Fibroblast of lung (primary cell): ENCODE measurements around the gene GRID1. TPM values are rescaled to one million over a fixed set of nuclear protein-coding genes. Genes with fewer than 3 reads are reported as not detected.

Source experiments
- DNase-seq, 2 donors: peaks; one replicate each; pipeline versions ENCODE4 v3.0.0 to v3.0.0-alpha.2; 2010; ENCODE audit warnings: low read depth in 2 of 2
- H2AFZ ChIP-seq: 2 replicates; pipeline ENCODE4 v1.5.1; 2012; ENCODE audit warnings: low read length, control low read depth, inconsistent platforms
- H3K27ac ChIP-seq: 2 replicates; pipeline ENCODE4 v1.5.1; 2011; ENCODE audit warnings: low read length, control low read depth; ENCODE audit not compliant: insufficient read depth
- H3K27me3 ChIP-seq: 2 replicates; pipeline ENCODE4 v1.5.1; 2011; ENCODE audit warnings: mild to moderate bottlenecking, low read length; ENCODE audit not compliant: control insufficient read depth, insufficient read depth
- H3K36me3 ChIP-seq: 2 replicates; pipeline ENCODE4 v1.5.1; 2011; ENCODE audit warnings: low read length; ENCODE audit not compliant: control insufficient read depth, insufficient read depth
- H3K4me1 ChIP-seq: 2 replicates; pipeline ENCODE4 v1.5.1; 2011; ENCODE audit warnings: low read length; ENCODE audit not compliant: control insufficient read depth, insufficient read depth; ENCODE audit errors: extremely low read depth
- H3K4me2 ChIP-seq: 2 replicates; pipeline ENCODE4 v1.5.1; 2011; ENCODE audit warnings: low read length, control low read depth; ENCODE audit not compliant: insufficient read depth; ENCODE audit errors: extremely low read depth
- H3K4me3 ChIP-seq, 4 experiments: fragments of 200-600 bp in 1 of 4; sonication (generic) in 1 of 4; replicated peaks in 1 of 4; 2 replicates each; pipeline ENCODE4 v1.5.1; 2011 to 2016; ENCODE audit warnings: low read length in 4 of 4, low read depth in 3 of 4, mild to moderate bottlenecking in 3 of 4, control low read depth in 2 of 4, inconsistent platforms in 1 of 4, mixed read lengths in 1 of 4; ENCODE audit not compliant: insufficient read depth in 1 of 4; ENCODE audit errors: control extremely low read depth in 1 of 4
- H3K79me2 ChIP-seq: 2 replicates; pipeline ENCODE4 v1.5.1; 2012; ENCODE audit warnings: mild to moderate bottlenecking, low read length, inconsistent platforms; ENCODE audit not compliant: control insufficient read depth, insufficient read depth
- H3K9ac ChIP-seq: 2 replicates; pipeline ENCODE4 v1.5.1; 2011; ENCODE audit warnings: mild to moderate bottlenecking, low read length, control low read depth; ENCODE audit not compliant: insufficient read depth
- H3K9me3 ChIP-seq: 2 replicates; pipeline ENCODE4 v1.5.1; 2012; ENCODE audit warnings: low read depth, low read length; ENCODE audit not compliant: control insufficient read depth, insufficient read depth
- H4K20me1 ChIP-seq: 2 replicates; pipeline ENCODE4 v1.5.1; 2011; ENCODE audit warnings: low read length; ENCODE audit not compliant: control insufficient read depth, insufficient read depth; ENCODE audit errors: extremely low read depth
- CTCF ChIP-seq, 2 donors: IDR thresholded peaks in 1 of 2; conservative IDR thresholded peaks in 1 of 2; 1 replicate in 1 of 2; 2 replicates in 1 of 2; pipeline ENCODE4 v1.5.1; 2011 to 2012; ENCODE audit warnings: low read length in 2 of 2, control low read depth in 1 of 2, inconsistent platforms in 1 of 2, low read depth in 1 of 2, mild to moderate bottlenecking in 1 of 2
- EZH2 ChIP-seq: IDR thresholded peaks from 2 replicates; pipeline ENCODE4 v1.5.1; 2012; ENCODE audit warnings: low read length, control low read depth, mild to moderate bottlenecking; ENCODE audit errors: missing control alignments
- polyA plus RNA-seq, 2 donors: library from polyadenylated mRNA; depleted of rRNA in 1 of 2; stranded (reverse) in 1 of 2; unstranded in 1 of 2; fragments of >200 nt; gene quantifications; 2 replicates each; pipeline ENCODE4 v1.2.1, GENCODE V29; 2011 to 2012; ENCODE audit warnings: missing spikeins in 1 of 2
- total RNA-seq: library from RNA; depleted of rRNA; stranded (reverse); fragments of >200 nt; gene quantifications from 2 replicates; pipeline ENCODE4 v1.2.1, GENCODE V29; 2014

GRID1 gene
- total and polyA plus RNA-seq, 2 donors (not counting 1 experiment from before 2014, with no cell fraction given): 0.03 to 0.33 TPM

DNA sequence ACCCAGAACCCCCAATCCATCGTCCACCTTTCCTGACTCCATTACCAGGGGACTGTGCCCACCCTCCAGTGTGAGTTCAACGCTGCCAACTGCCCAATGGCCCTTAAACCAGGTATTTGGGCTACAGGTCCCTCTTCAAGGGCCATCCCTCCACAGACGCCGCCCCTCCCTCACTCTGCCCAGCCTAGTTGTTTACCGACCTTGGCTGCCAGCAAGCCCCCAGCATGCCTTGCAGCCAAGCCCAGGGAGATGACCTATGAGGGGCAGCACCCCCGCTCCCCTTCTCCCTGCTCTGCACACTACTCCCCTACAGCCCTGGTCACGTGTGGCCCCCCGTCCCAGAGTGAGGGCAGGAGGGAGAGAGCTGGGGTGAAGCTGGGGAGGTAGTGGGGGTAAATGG lies 147.3 kb downstream of the GRID1 start:
- Histone ChIP-seq H3K79me2 (no peaks in the 10 kb centered on the region), H3K36me3 (no peaks in the 10 kb centered on the region), H3K4me3 (no peak overlapping the region), H4K20me1 (no peaks in the 10 kb centered on the region), H2AFZ (no peak overlapping the region), H3K27me3 (no peaks in the 10 kb centered on the region), H3K4me2 (no peak overlapping the region), H3K4me1 (no peaks in the 10 kb centered on the region), H3K9ac (no peak overlapping the region), H3K27ac (no peak overlapping the region), H3K9me3 (no peaks in the 10 kb centered on the region)
- no peak for DNase-seq
- TF ChIP-seq CTCF (conservative IDR thresholded peaks at IDR 0.05 in 1 of 2, IDR thresholded peaks at IDR 0.05 in 1 of 2; ENCODE audit: low read depth in 1 of 2, low read length in 2 of 2): no peak
- TF ChIP-seq EZH2: no peak

- Histone ChIP-seq H2AFZ (no peak overlapping the region), H3K36me3 (no peaks in the 10 kb centered on the region), H3K9ac (no peak overlapping the region), H3K4me1 (no peaks in the 10 kb centered on the region), H3K27me3 (no peaks in the 10 kb centered on the region), H3K4me3 (no peak overlapping the region), H3K9me3 (no peaks in the 10 kb centered on the region), H4K20me1 (no peaks in the 10 kb centered on the region), H3K27ac (no peak overlapping the region), H3K4me2 (no peak overlapping the region), H3K79me2 (no peaks in the 10 kb centered on the region)
- TF ChIP-seq CTCF (conservative IDR thresholded peaks at IDR 0.05 in 1 of 2, IDR thresholded peaks at IDR 0.05 in 1 of 2; ENCODE audit: low read depth in 1 of 2, low read length in 2 of 2) (no peak), EZH2 (no peak)
- DNase-seq: no peak
These were observed 147.8 kb downstream of the GRID1 start for GRCh38 chr10:86218842-86219241.

DNA sequence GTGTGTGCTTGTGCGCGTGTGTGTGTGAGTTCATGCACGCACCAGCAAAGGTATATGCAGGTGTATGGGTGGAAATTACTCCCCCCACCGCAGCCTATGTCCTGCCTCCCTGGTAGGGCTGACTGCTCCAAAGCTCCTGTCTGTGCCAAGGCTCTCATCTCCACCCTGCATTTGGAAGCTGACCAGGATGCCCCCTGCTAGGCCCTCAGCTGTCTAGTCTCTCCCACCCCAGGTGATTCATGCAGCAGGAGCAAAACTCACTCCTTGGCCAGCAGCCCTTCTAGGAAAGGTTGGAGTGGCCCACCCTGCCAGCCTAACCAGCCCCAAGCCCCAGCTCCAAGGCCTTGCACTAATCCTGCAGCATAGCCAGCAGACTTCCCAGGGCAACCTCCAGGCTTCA lies 148.4 kb downstream of the GRID1 start:
- H3K4me3 ChIP-seq: no peak overlapping the region
- no peak overlapping the region for H2AFZ ChIP-seq
- no peak overlapping the region for H3K27ac ChIP-seq
- DNase-seq: no peak
- no peaks in the 10 kb centered on the region for H3K4me1 ChIP-seq
- no peak overlapping the region for H3K4me2 ChIP-seq
- TF ChIP-seq EZH2: no peak
- TF ChIP-seq CTCF (conservative IDR thresholded peaks at IDR 0.05 in 1 of 2, IDR thresholded peaks at IDR 0.05 in 1 of 2; ENCODE audit: low read depth in 1 of 2, low read length in 2 of 2): no peak
- H3K27me3 ChIP-seq: no peaks in the 10 kb centered on the region
- H3K9me3 ChIP-seq: no peaks in the 10 kb centered on the region
- no peaks in the 10 kb centered on the region for H3K79me2 ChIP-seq
- no peak overlapping the region for H3K9ac ChIP-seq
- no peaks in the 10 kb centered on the region for H3K36me3 ChIP-seq
- H4K20me1 ChIP-seq: no peaks in the 10 kb centered on the region
